ENCODE data around the gene ZDHHC14. TPM values are rescaled to one million over a fixed set of nuclear protein-coding genes. Genes with fewer than 3 reads are reported as not detected.

The ZDHHC14 gene
- total and polyA plus RNA-seq, 9 donors = 4.9 to 16.4 (median 5.9) TPM

GRCh38 chr6:157607317-157608109, 226.5 kb downstream of the ZDHHC14 start:
- 74 to 76% (median 75%) methylated on average over 12 of the region's 12 CpGs for WGBS, 3 donors
- Histone ChIP-seq H3K4me3 (no peak overlapping the region), H3K27ac (no peak overlapping the region), H3K9me3 (no peaks in the 10 kb centered on the region), H3K36me3 (no peaks in the 10 kb centered on the region), H3K4me1 (ENCODE audit: insufficient read depth) (no peaks in the 10 kb centered on the region), H3K27me3 (no peaks in the 10 kb centered on the region)
- intact Hi-C loops (cut with DNase I) = no loop called here
- TF ChIP-seq EP300 (IDR thresholded peaks at IDR 0.05) (no peak), CTCF (IDR thresholded peaks at IDR 0.05) (no peak), POLR2A (IDR thresholded peaks at IDR 0.05) (no peak)
- no peak for DNase-seq

- intact Hi-C loops (cut with DNase I) = no loop called here
- no peak overlapping the region for H3K4me3 ChIP-seq
- no peaks in the 10 kb centered on the region for H3K27me3 ChIP-seq
- no peak for DNase-seq
- H3K36me3 ChIP-seq = no peaks in the 10 kb centered on the region
- H3K4me1 ChIP-seq (ENCODE audit: insufficient read depth) = no peaks in the 10 kb centered on the region
- WGBS, 3 donors = 89 to 91% (median 90%) methylated on average over 16 of the region's 16 CpGs
- TF ChIP-seq CTCF (IDR thresholded peaks at IDR 0.05) (no peak), EP300 (IDR thresholded peaks at IDR 0.05) (no peak), POLR2A (IDR thresholded peaks at IDR 0.05) (no peak)
- no peaks in the 10 kb centered on the region for H3K9me3 ChIP-seq
- H3K27ac ChIP-seq = no peak overlapping the region
These were observed 227.5 kb downstream of the ZDHHC14 start for GRCh38 chr6:157608221-157609075.

- 92 to 98% (median 97%) methylated on average over 6 of the region's 6 CpGs for WGBS, 3 donors
- no peak overlapping the region for H3K27ac ChIP-seq
- H3K36me3 ChIP-seq = no peaks in the 10 kb centered on the region
- DNase-seq = no peak
- TF ChIP-seq CTCF (IDR thresholded peaks at IDR 0.05) (no peak), EP300 (IDR thresholded peaks at IDR 0.05) (no peak), POLR2A (IDR thresholded peaks at IDR 0.05) (no peak)
- no peaks in the 10 kb centered on the region for H3K9me3 ChIP-seq
- no peaks in the 10 kb centered on the region for H3K4me1 ChIP-seq (ENCODE audit: insufficient read depth)
- no peak overlapping the region for H3K4me3 ChIP-seq
- no peaks in the 10 kb centered on the region for H3K27me3 ChIP-seq
- intact Hi-C loops (cut with DNase I) = no loop called here
These were observed 228.1 kb downstream of the ZDHHC14 start for GRCh38 chr6:157609117-157609516.

- no peak for DNase-seq
- Histone ChIP-seq H3K4me1 (ENCODE audit: insufficient read depth) (no peaks in the 10 kb centered on the region), H3K27ac (no peak overlapping the region), H3K9me3 (no peaks in the 10 kb centered on the region), H3K36me3 (no peaks in the 10 kb centered on the region), H3K27me3 (no peaks in the 10 kb centered on the region), H3K4me3 (no peak overlapping the region)
- intact Hi-C loops (cut with DNase I) = no loop called here
- TF ChIP-seq CTCF (IDR thresholded peaks at IDR 0.05) (no peak), EP300 (IDR thresholded peaks at IDR 0.05) (no peak), POLR2A (IDR thresholded peaks at IDR 0.05) (no peak)
- WGBS, 3 donors = 96 to 100% (median 97%) methylated on average over 3 of the region's 3 CpGs
These were observed 228.6 kb downstream of the ZDHHC14 start for GRCh38 chr6:157609556-157609955.

Measured in ovary (tissue), 9 donors.